ENCODE measurements around the gene STIM1.

STIM1 gene

DNA sequence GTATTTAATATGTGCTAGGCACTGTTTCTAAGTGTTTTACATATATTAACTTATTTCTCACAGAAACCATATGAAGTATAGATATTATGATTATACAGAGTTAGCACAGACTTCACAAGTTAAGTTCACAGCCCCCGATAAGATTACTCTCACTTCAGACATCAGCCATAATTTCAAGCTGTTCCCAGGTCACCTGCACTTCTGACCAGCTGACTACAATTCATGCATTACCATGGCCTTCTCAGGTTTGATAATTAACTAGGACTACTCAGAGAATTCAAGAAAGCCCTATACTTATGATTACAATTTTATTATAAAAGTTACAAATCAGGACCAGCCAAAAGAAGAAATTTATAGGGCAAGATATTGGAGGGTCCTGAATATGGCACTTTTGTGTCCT is 170.9 kb downstream of the STIM1 start:
- H3K4me1 ChIP-seq (ENCODE audit: control insufficient read depth in 2 of 2, insufficient read depth in 2 of 2, low read length in 2 of 2) = no peaks in the 10 kb centered on the region

GRCh38 chr11:4027746-4028145 is 172.3 kb downstream of the STIM1 start:
- H3K9me3 ChIP-seq (ENCODE audit: control insufficient read depth in 2 of 2, low read length in 2 of 2) = no peaks in the 10 kb centered on the region
- no peaks in the 10 kb centered on the region for H3K36me3 ChIP-seq (ENCODE audit: control insufficient read depth in 2 of 2, insufficient read depth in 2 of 2, low read length in 2 of 2)
- no peaks in the 10 kb centered on the region for H3K4me1 ChIP-seq (ENCODE audit: control insufficient read depth in 2 of 2, insufficient read depth in 2 of 2, low read length in 2 of 2)
- H3K27me3 ChIP-seq (ENCODE audit: control insufficient read depth in 2 of 2, insufficient read depth in 2 of 2, low read length in 2 of 2) = no peaks in the 10 kb centered on the region
- H3K9ac ChIP-seq (ENCODE audit: low read depth in 1 of 2, low read length in 2 of 2) = no peak overlapping the region
- no peak overlapping the region for H3K27ac ChIP-seq (ENCODE audit: low read depth in 2 of 2, low read length in 2 of 2)
- H3K4me3 ChIP-seq (ENCODE audit: low read length in 2 of 2) = no peak overlapping the region

More for the DNA sequence above, 170.9 kb downstream of the STIM1 start:
- no peaks in the 10 kb centered on the region for H3K9me3 ChIP-seq (ENCODE audit: control insufficient read depth in 2 of 2, low read length in 2 of 2)
- H3K36me3 ChIP-seq (ENCODE audit: control insufficient read depth in 2 of 2, insufficient read depth in 2 of 2, low read length in 2 of 2) = no peaks in the 10 kb centered on the region
- no peak overlapping the region for H3K4me3 ChIP-seq (ENCODE audit: low read length in 2 of 2)
- H3K27me3 ChIP-seq (ENCODE audit: control insufficient read depth in 2 of 2, insufficient read depth in 2 of 2, low read length in 2 of 2) = no peaks in the 10 kb centered on the region
- H3K9ac ChIP-seq (ENCODE audit: low read depth in 1 of 2, low read length in 2 of 2) = no peak overlapping the region
- peak overlapping the region in 1 of 2 donors; percentile 5 for H3K27ac ChIP-seq (ENCODE audit: low read depth in 2 of 2, low read length in 2 of 2)

- no peak overlapping the region for H3K4me3 ChIP-seq (ENCODE audit: low read length in 2 of 2)
- H3K4me1 ChIP-seq (ENCODE audit: control insufficient read depth in 2 of 2, insufficient read depth in 2 of 2, low read length in 2 of 2) = no peaks in the 10 kb centered on the region
- no peak overlapping the region for H3K9ac ChIP-seq (ENCODE audit: low read depth in 1 of 2, low read length in 2 of 2)
- no peak overlapping the region for H3K27ac ChIP-seq (ENCODE audit: low read depth in 2 of 2, low read length in 2 of 2)
- H3K27me3 ChIP-seq (ENCODE audit: control insufficient read depth in 2 of 2, insufficient read depth in 2 of 2, low read length in 2 of 2) = no peaks in the 10 kb centered on the region
- H3K9me3 ChIP-seq (ENCODE audit: control insufficient read depth in 2 of 2, low read length in 2 of 2) = no peaks in the 10 kb centered on the region
- H3K36me3 ChIP-seq (ENCODE audit: control insufficient read depth in 2 of 2, insufficient read depth in 2 of 2, low read length in 2 of 2) = no peaks in the 10 kb centered on the region
Measured at GRCh38 chr11:4030197-4030596, 174.7 kb downstream of the STIM1 start.

GRCh38 chr11:4032097-4032496 is 176.6 kb downstream of the STIM1 start:
- H3K4me3 ChIP-seq (ENCODE audit: low read length in 2 of 2) = no peak overlapping the region
- H3K36me3 ChIP-seq (ENCODE audit: control insufficient read depth in 2 of 2, insufficient read depth in 2 of 2, low read length in 2 of 2) = no peaks in the 10 kb centered on the region
- no peak overlapping the region for H3K9ac ChIP-seq (ENCODE audit: low read depth in 1 of 2, low read length in 2 of 2)
- no peaks in the 10 kb centered on the region for H3K9me3 ChIP-seq (ENCODE audit: control insufficient read depth in 2 of 2, low read length in 2 of 2)
- no peak overlapping the region for H3K27ac ChIP-seq (ENCODE audit: low read depth in 2 of 2, low read length in 2 of 2)
- no peaks in the 10 kb centered on the region for H3K27me3 ChIP-seq (ENCODE audit: control insufficient read depth in 2 of 2, insufficient read depth in 2 of 2, low read length in 2 of 2)
- no peaks in the 10 kb centered on the region for H3K4me1 ChIP-seq (ENCODE audit: control insufficient read depth in 2 of 2, insufficient read depth in 2 of 2, low read length in 2 of 2)

GRCh38 chr11:4035985-4036384 is 180.5 kb downstream of the STIM1 start:
- H3K27ac ChIP-seq (ENCODE audit: low read depth in 2 of 2, low read length in 2 of 2) = no peak overlapping the region
- H3K4me3 ChIP-seq (ENCODE audit: low read length in 2 of 2) = no peak overlapping the region
- no peaks in the 10 kb centered on the region for H3K27me3 ChIP-seq (ENCODE audit: control insufficient read depth in 2 of 2, insufficient read depth in 2 of 2, low read length in 2 of 2)
- no peaks in the 10 kb centered on the region for H3K4me1 ChIP-seq (ENCODE audit: control insufficient read depth in 2 of 2, insufficient read depth in 2 of 2, low read length in 2 of 2)
- no peak overlapping the region for H3K9ac ChIP-seq (ENCODE audit: low read depth in 1 of 2, low read length in 2 of 2)
- H3K9me3 ChIP-seq (ENCODE audit: control insufficient read depth in 2 of 2, low read length in 2 of 2) = no peaks in the 10 kb centered on the region
- H3K36me3 ChIP-seq (ENCODE audit: control insufficient read depth in 2 of 2, insufficient read depth in 2 of 2, low read length in 2 of 2) = no peaks in the 10 kb centered on the region

DNA sequence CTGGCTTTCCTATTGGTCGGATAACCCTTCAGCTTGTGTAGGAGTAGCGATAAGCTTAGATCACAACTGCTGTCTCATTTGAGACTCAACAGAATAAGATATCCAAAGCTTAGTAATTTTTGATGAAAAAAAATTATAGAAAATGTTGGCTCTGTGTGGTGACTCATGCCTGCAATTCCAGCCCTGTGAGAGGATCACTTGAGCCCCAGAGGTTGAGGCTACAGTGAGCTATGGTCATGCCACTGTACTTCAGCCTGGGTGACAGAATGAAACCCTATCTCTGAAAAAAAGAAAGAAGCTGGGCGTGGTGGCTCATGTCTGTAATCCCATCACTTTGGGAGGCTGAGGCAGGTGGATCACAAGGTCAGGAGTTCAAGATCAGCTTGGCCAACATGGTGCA is 183.5 kb downstream of the STIM1 start:
- no peak overlapping the region for H3K27ac ChIP-seq (ENCODE audit: low read depth in 2 of 2, low read length in 2 of 2)
- no peaks in the 10 kb centered on the region for H3K36me3 ChIP-seq (ENCODE audit: control insufficient read depth in 2 of 2, insufficient read depth in 2 of 2, low read length in 2 of 2)
- H3K27me3 ChIP-seq (ENCODE audit: control insufficient read depth in 2 of 2, insufficient read depth in 2 of 2, low read length in 2 of 2) = no peaks in the 10 kb centered on the region
- H3K4me3 ChIP-seq (ENCODE audit: low read length in 2 of 2) = no peak overlapping the region
- no peaks in the 10 kb centered on the region for H3K4me1 ChIP-seq (ENCODE audit: control insufficient read depth in 2 of 2, insufficient read depth in 2 of 2, low read length in 2 of 2)
- no peak overlapping the region for H3K9ac ChIP-seq (ENCODE audit: low read depth in 1 of 2, low read length in 2 of 2)
- no peaks in the 10 kb centered on the region for H3K9me3 ChIP-seq (ENCODE audit: control insufficient read depth in 2 of 2, low read length in 2 of 2)

GRCh38 chr11:4040461-4040860 is 185.0 kb downstream of the STIM1 start:
- no peak overlapping the region for H3K27ac ChIP-seq (ENCODE audit: low read depth in 2 of 2, low read length in 2 of 2)
- no peaks in the 10 kb centered on the region for H3K36me3 ChIP-seq (ENCODE audit: control insufficient read depth in 2 of 2, insufficient read depth in 2 of 2, low read length in 2 of 2)
- H3K4me3 ChIP-seq (ENCODE audit: low read length in 2 of 2) = no peak overlapping the region
- no peaks in the 10 kb centered on the region for H3K9me3 ChIP-seq (ENCODE audit: control insufficient read depth in 2 of 2, low read length in 2 of 2)
- no peak overlapping the region for H3K9ac ChIP-seq (ENCODE audit: low read depth in 1 of 2, low read length in 2 of 2)
- H3K4me1 ChIP-seq (ENCODE audit: control insufficient read depth in 2 of 2, insufficient read depth in 2 of 2, low read length in 2 of 2) = no peaks in the 10 kb centered on the region
- no peaks in the 10 kb centered on the region for H3K27me3 ChIP-seq (ENCODE audit: control insufficient read depth in 2 of 2, insufficient read depth in 2 of 2, low read length in 2 of 2)

- Histone ChIP-seq H3K4me3 (ENCODE audit: low read length in 2 of 2) (no peak overlapping the region), H3K9me3 (ENCODE audit: control insufficient read depth in 2 of 2, low read length in 2 of 2) (no peaks in the 10 kb centered on the region), H3K36me3 (ENCODE audit: control insufficient read depth in 2 of 2, insufficient read depth in 2 of 2, low read length in 2 of 2) (no peaks in the 10 kb centered on the region), H3K27ac (ENCODE audit: low read depth in 2 of 2, low read length in 2 of 2) (no peak overlapping the region), H3K4me1 (ENCODE audit: control insufficient read depth in 2 of 2, insufficient read depth in 2 of 2, low read length in 2 of 2) (no peaks in the 10 kb centered on the region), H3K9ac (ENCODE audit: low read depth in 1 of 2, low read length in 2 of 2) (no peak overlapping the region), H3K27me3 (ENCODE audit: control insufficient read depth in 2 of 2, insufficient read depth in 2 of 2, low read length in 2 of 2) (no peaks in the 10 kb centered on the region)
Measured at GRCh38 chr11:4041731-4042391, 186.4 kb downstream of the STIM1 start.

- no peak overlapping the region for H3K27ac ChIP-seq (ENCODE audit: low read depth in 2 of 2, low read length in 2 of 2)
- no peaks in the 10 kb centered on the region for H3K4me1 ChIP-seq (ENCODE audit: control insufficient read depth in 2 of 2, insufficient read depth in 2 of 2, low read length in 2 of 2)
- no peaks in the 10 kb centered on the region for H3K27me3 ChIP-seq (ENCODE audit: control insufficient read depth in 2 of 2, insufficient read depth in 2 of 2, low read length in 2 of 2)
- H3K36me3 ChIP-seq (ENCODE audit: control insufficient read depth in 2 of 2, insufficient read depth in 2 of 2, low read length in 2 of 2) = no peaks in the 10 kb centered on the region
- no peak overlapping the region for H3K9ac ChIP-seq (ENCODE audit: low read depth in 1 of 2, low read length in 2 of 2)
- H3K9me3 ChIP-seq (ENCODE audit: control insufficient read depth in 2 of 2, low read length in 2 of 2) = no peaks in the 10 kb centered on the region
- no peak overlapping the region for H3K4me3 ChIP-seq (ENCODE audit: low read length in 2 of 2)
Measured at GRCh38 chr11:4044976-4045646, 189.6 kb downstream of the STIM1 start.

GRCh38 chr11:4048340-4048739 is 192.9 kb downstream of the STIM1 start:
- Histone ChIP-seq H3K9ac (ENCODE audit: low read depth in 1 of 2, low read length in 2 of 2) (no peak overlapping the region), H3K4me3 (ENCODE audit: low read length in 2 of 2) (no peak overlapping the region), H3K9me3 (ENCODE audit: control insufficient read depth in 2 of 2, low read length in 2 of 2) (no peaks in the 10 kb centered on the region), H3K27me3 (ENCODE audit: control insufficient read depth in 2 of 2, insufficient read depth in 2 of 2, low read length in 2 of 2) (no peaks in the 10 kb centered on the region), H3K27ac (ENCODE audit: low read depth in 2 of 2, low read length in 2 of 2) (no peak overlapping the region), H3K36me3 (ENCODE audit: control insufficient read depth in 2 of 2, insufficient read depth in 2 of 2, low read length in 2 of 2) (no peaks in the 10 kb centered on the region), H3K4me1 (ENCODE audit: control insufficient read depth in 2 of 2, insufficient read depth in 2 of 2, low read length in 2 of 2) (no peaks in the 10 kb centered on the region)

Measured in mucosa of rectum (tissue), 2 donors.